ENCODE data around the gene RPS10.

RPS10 gene

GRCh38 chr6:34447386-34447785 is 21.5 kb upstream of the RPS10 start:
- H2BK120ac ChIP-seq (ENCODE audit: insufficient read depth, low read length, poor library complexity) = no peak overlapping the region

DNA sequence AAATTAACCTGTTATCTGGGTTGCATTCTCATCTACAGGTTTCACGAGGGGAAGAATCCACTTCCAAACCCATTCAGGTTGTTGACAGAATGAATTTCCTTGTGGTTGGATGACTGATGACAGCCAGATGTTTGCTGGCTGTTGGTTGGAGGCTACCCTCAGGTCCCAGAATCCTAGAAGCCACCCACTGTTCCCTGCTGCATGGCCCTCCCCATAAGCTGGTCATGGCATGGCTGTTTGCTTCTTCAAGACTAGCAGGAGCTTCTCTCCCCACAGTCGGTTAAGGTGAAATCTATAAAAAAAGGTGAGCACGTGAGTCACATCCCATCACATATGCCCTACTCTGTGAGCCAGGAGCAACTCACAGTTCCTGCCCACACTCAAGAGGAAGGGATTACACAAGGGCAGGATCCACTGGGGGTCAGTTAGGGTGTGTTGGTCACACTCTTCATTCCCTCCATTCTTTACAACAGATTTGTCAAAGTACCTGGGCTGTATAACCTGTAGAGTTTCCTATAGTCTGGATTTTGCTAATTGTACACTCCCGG is 19.5 kb upstream of the RPS10 start:
- H4K8ac ChIP-seq (ENCODE audit: low read depth, low read length) = no peak overlapping the region
- H2BK120ac ChIP-seq (ENCODE audit: insufficient read depth, low read length, poor library complexity) = no peak overlapping the region
- H4K91ac ChIP-seq (ENCODE audit: low read depth, low read length) = no peak overlapping the region
- H3K27me3 ChIP-seq (ENCODE audit: insufficient read depth, low read length) = no peaks in the 10 kb centered on the region
- H3K27ac ChIP-seq (ENCODE audit: low read depth, low read length) = no peak overlapping the region
- H3K9me3 ChIP-seq (ENCODE audit: insufficient read depth, low read depth, low read length) = no peaks in the 10 kb centered on the region
- no peak overlapping the region for H3K4ac ChIP-seq (ENCODE audit: low read depth, low read length)
- H3K79me1 ChIP-seq (ENCODE audit: low read length) = no peaks in the 10 kb centered on the region
- H2AFZ ChIP-seq (ENCODE audit: insufficient read depth, low read length, poor library complexity) = no peak overlapping the region
- no CpG with 5 or more reads among the region's 4 CpGs for WGBS (ENCODE audit: extremely low coverage, insufficient coverage, insufficient read length)
- DNase-seq = no peak
- no peaks in the 10 kb centered on the region for H3K36me3 ChIP-seq (ENCODE audit: control insufficient read depth in 1 of 2, insufficient read depth in 2 of 2, low read length in 2 of 2)
- no peak overlapping the region for H3K9ac ChIP-seq (ENCODE audit: low read length)
- H3K4me2 ChIP-seq (ENCODE audit: low read length) = no peak overlapping the region
- H3K4me3 ChIP-seq (ENCODE audit: low read depth, low read length) = no peak overlapping the region
- no peak overlapping the region for H3K18ac ChIP-seq (ENCODE audit: low read length)
- no peak overlapping the region for H4K12ac ChIP-seq (ENCODE audit: low read depth, low read length)
- H3K14ac ChIP-seq (ENCODE audit: low read length) = no peak overlapping the region
- no peak overlapping the region for H2AK5ac ChIP-seq (ENCODE audit: low read length)
- peaks cover 0 to 4% of the 10 kb centered on the region in 2 experiments for H3K4me1 ChIP-seq (ENCODE audit: control insufficient read depth in 1 of 2, insufficient read depth in 2 of 2, low read length in 2 of 2)
- no peak overlapping the region for H3K23ac ChIP-seq (ENCODE audit: low read length)
- no peak overlapping the region for H2BK5ac ChIP-seq (ENCODE audit: low read depth, low read length, poor library complexity)
- H3K79me2 ChIP-seq (ENCODE audit: control insufficient read depth, insufficient read depth, low read length, poor library complexity) = no peaks in the 10 kb centered on the region
- no peak overlapping the region for H2BK12ac ChIP-seq (ENCODE audit: low read length)

More at GRCh38 chr6:34447386-34447785, 21.5 kb upstream of the RPS10 start:
- H4K12ac ChIP-seq (ENCODE audit: low read depth, low read length) = no peak overlapping the region
- H3K4me2 ChIP-seq (ENCODE audit: low read length) = no peak overlapping the region
- no peaks in the 10 kb centered on the region for H3K79me2 ChIP-seq (ENCODE audit: control insufficient read depth, insufficient read depth, low read length, poor library complexity)
- H2BK12ac ChIP-seq (ENCODE audit: low read length) = no peak overlapping the region
- peaks cover 0 to 4% of the 10 kb centered on the region in 2 experiments for H3K4me1 ChIP-seq (ENCODE audit: control insufficient read depth in 1 of 2, insufficient read depth in 2 of 2, low read length in 2 of 2)
- no peak overlapping the region for H4K8ac ChIP-seq (ENCODE audit: low read depth, low read length)
- no peak overlapping the region for H3K18ac ChIP-seq (ENCODE audit: low read length)
- no peak overlapping the region for H3K23ac ChIP-seq (ENCODE audit: low read length)
- no CpG with 5 or more reads among the region's 7 CpGs for WGBS (ENCODE audit: extremely low coverage, insufficient coverage, insufficient read length)
- no peak overlapping the region for H3K4me3 ChIP-seq (ENCODE audit: low read depth, low read length)
- no peak overlapping the region for H2AK5ac ChIP-seq (ENCODE audit: low read length)
- no peaks in the 10 kb centered on the region for H3K79me1 ChIP-seq (ENCODE audit: low read length)
- no peak for DNase-seq
- H3K36me3 ChIP-seq (ENCODE audit: control insufficient read depth in 1 of 2, insufficient read depth in 2 of 2, low read length in 2 of 2) = no peaks in the 10 kb centered on the region
- H3K27ac ChIP-seq (ENCODE audit: low read depth, low read length) = no peak overlapping the region
- no peak overlapping the region for H2BK5ac ChIP-seq (ENCODE audit: low read depth, low read length, poor library complexity)
- H2AFZ ChIP-seq (ENCODE audit: insufficient read depth, low read length, poor library complexity) = no peak overlapping the region
- no peak overlapping the region for H3K9ac ChIP-seq (ENCODE audit: low read length)
- no peak overlapping the region for H4K91ac ChIP-seq (ENCODE audit: low read depth, low read length)
- no peak overlapping the region for H3K4ac ChIP-seq (ENCODE audit: low read depth, low read length)
- H3K14ac ChIP-seq (ENCODE audit: low read length) = no peak overlapping the region
- H3K9me3 ChIP-seq (ENCODE audit: insufficient read depth, low read depth, low read length) = peaks cover 2% of the 10 kb centered on the region
- no peaks in the 10 kb centered on the region for H3K27me3 ChIP-seq (ENCODE audit: insufficient read depth, low read length)

- H3K4me2 ChIP-seq (ENCODE audit: low read length) = no peak overlapping the region
- H2BK5ac ChIP-seq (ENCODE audit: low read depth, low read length, poor library complexity) = no peak overlapping the region
- H2AFZ ChIP-seq (ENCODE audit: insufficient read depth, low read length, poor library complexity) = no peak overlapping the region
- H3K27me3 ChIP-seq (ENCODE audit: insufficient read depth, low read length) = no peaks in the 10 kb centered on the region
- no peak overlapping the region for H3K4me3 ChIP-seq (ENCODE audit: low read depth, low read length)
- no peak overlapping the region for H2BK120ac ChIP-seq (ENCODE audit: insufficient read depth, low read length, poor library complexity)
- WGBS (ENCODE audit: extremely low coverage, insufficient coverage, insufficient read length) = no CpG with 5 or more reads among the region's 5 CpGs
- no peak overlapping the region for H4K8ac ChIP-seq (ENCODE audit: low read depth, low read length)
- no peak for DNase-seq
- H2BK12ac ChIP-seq (ENCODE audit: low read length) = no peak overlapping the region
- no peak overlapping the region for H4K91ac ChIP-seq (ENCODE audit: low read depth, low read length)
- no peak overlapping the region for H3K23ac ChIP-seq (ENCODE audit: low read length)
- no peak overlapping the region for H3K18ac ChIP-seq (ENCODE audit: low read length)
- no peaks in the 10 kb centered on the region for H3K4me1 ChIP-seq (ENCODE audit: control insufficient read depth in 1 of 2, insufficient read depth in 2 of 2, low read length in 2 of 2)
- H4K12ac ChIP-seq (ENCODE audit: low read depth, low read length) = no peak overlapping the region
- no peak overlapping the region for H3K9ac ChIP-seq (ENCODE audit: low read length)
- H3K4ac ChIP-seq (ENCODE audit: low read depth, low read length) = no peak overlapping the region
- no peaks in the 10 kb centered on the region for H3K79me1 ChIP-seq (ENCODE audit: low read length)
- H2AK5ac ChIP-seq (ENCODE audit: low read length) = no peak overlapping the region
- peaks cover 5% of the 10 kb centered on the region for H3K9me3 ChIP-seq (ENCODE audit: insufficient read depth, low read depth, low read length)
- no peaks in the 10 kb centered on the region for H3K36me3 ChIP-seq (ENCODE audit: control insufficient read depth in 1 of 2, insufficient read depth in 2 of 2, low read length in 2 of 2)
- no peaks in the 10 kb centered on the region for H3K79me2 ChIP-seq (ENCODE audit: control insufficient read depth, insufficient read depth, low read length, poor library complexity)
- no peak overlapping the region for H3K14ac ChIP-seq (ENCODE audit: low read length)
- H3K27ac ChIP-seq (ENCODE audit: low read depth, low read length) = no peak overlapping the region
Observed at GRCh38 chr6:34441526-34441925, 15.7 kb upstream of the RPS10 start.

DNA sequence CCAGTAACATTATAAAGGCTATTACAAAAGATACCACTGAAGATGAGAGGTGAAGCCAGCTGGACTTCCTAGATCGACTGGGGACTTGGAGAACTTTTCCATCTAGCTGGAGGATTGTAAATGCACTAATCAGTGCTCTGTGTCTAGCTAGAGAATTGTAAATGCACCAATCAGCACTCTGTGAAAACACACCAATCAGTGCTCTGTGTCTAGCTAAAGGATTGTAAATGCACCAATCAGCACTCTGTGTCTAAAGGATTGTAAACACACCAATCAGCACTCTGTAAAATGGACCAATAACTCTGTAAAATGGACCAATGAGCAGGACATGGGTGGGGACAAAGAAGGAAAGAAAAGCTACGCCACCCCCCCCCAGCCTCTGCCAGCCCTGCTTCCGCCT is 13.6 kb upstream of the RPS10 start:
- no peaks in the 10 kb centered on the region for H3K36me3 ChIP-seq (ENCODE audit: control insufficient read depth in 1 of 2, insufficient read depth in 2 of 2, low read length in 2 of 2)
- H4K8ac ChIP-seq (ENCODE audit: low read depth, low read length) = no peak overlapping the region
- no peak overlapping the region for H2BK12ac ChIP-seq (ENCODE audit: low read length)
- H2AK5ac ChIP-seq (ENCODE audit: low read length) = no peak overlapping the region
- H3K14ac ChIP-seq (ENCODE audit: low read length) = no peak overlapping the region
- H4K12ac ChIP-seq (ENCODE audit: low read depth, low read length) = no peak overlapping the region
- H4K91ac ChIP-seq (ENCODE audit: low read depth, low read length) = no peak overlapping the region
- no peaks in the 10 kb centered on the region for H3K4me1 ChIP-seq (ENCODE audit: control insufficient read depth in 1 of 2, insufficient read depth in 2 of 2, low read length in 2 of 2)
- no peak overlapping the region for H3K4ac ChIP-seq (ENCODE audit: low read depth, low read length)
- H3K9me3 ChIP-seq (ENCODE audit: insufficient read depth, low read depth, low read length) = peaks cover 5% of the 10 kb centered on the region
- no peak overlapping the region for H2AFZ ChIP-seq (ENCODE audit: insufficient read depth, low read length, poor library complexity)
- DNase-seq = no peak
- H3K27me3 ChIP-seq (ENCODE audit: insufficient read depth, low read length) = no peaks in the 10 kb centered on the region
- no peak overlapping the region for H2BK5ac ChIP-seq (ENCODE audit: low read depth, low read length, poor library complexity)
- no peak overlapping the region for H3K27ac ChIP-seq (ENCODE audit: low read depth, low read length)
- H3K4me2 ChIP-seq (ENCODE audit: low read length) = no peak overlapping the region
- no peak overlapping the region for H2BK120ac ChIP-seq (ENCODE audit: insufficient read depth, low read length, poor library complexity)
- no peak overlapping the region for H3K23ac ChIP-seq (ENCODE audit: low read length)
- H3K79me2 ChIP-seq (ENCODE audit: control insufficient read depth, insufficient read depth, low read length, poor library complexity) = no peaks in the 10 kb centered on the region
- no peaks in the 10 kb centered on the region for H3K79me1 ChIP-seq (ENCODE audit: low read length)
- H3K4me3 ChIP-seq (ENCODE audit: low read depth, low read length) = no peak overlapping the region
- WGBS (ENCODE audit: extremely low coverage, insufficient coverage, insufficient read length) = no CpG with 5 or more reads among the region's 3 CpGs
- no peak overlapping the region for H3K9ac ChIP-seq (ENCODE audit: low read length)
- no peak overlapping the region for H3K18ac ChIP-seq (ENCODE audit: low read length)

Measured in trophoblast cell (in vitro differentiated cells and primary cell).